Effector CD4-positive, alpha-beta T cell (primary cell): Measurements from ENCODE around the gene POLA1.
"Not testable (repeated sequence)": the region's sequence is repeated elsewhere in the genome, so short reads cannot be mapped to it uniquely, and the experiment has no call there.

ENCODE experiments used
- DNase-seq: peaks from one replicate; pipeline ENCODE4 v3.0.0-alpha.2; 2020
- total RNA-seq: gene quantifications from one replicate; lab custom pipeline; 2026; lab: John Stamatoyannopoulos, UW

POLA1 gene
- 31.0 reads per million, percentile 57 among the genes with 10 or more reads in this experiment for total RNA-seq

- peak; percentile 37 for DNase-seq
Measured at GRCh38 chrX:24693453-24694202, at the start of gene POLA1. POLA1 (plus strand) TSS chrX:24693918; CDS start chrX:24693962, 44 bp downstream.

- DNase-seq = no peak
Measured at GRCh38 chrX:24646006-24646405, 47.7 kb upstream of the POLA1 start.

GRCh38 chrX:24646745-24647182 is 47.0 kb upstream of the POLA1 start:
- no peak for DNase-seq

GRCh38 chrX:24647257-24648058 is 46.3 kb upstream of the POLA1 start, which contains the start of gene PCYT1B:
PCYT1B (minus strand) TSS chrX:24647347; CDS start chrX:24647105, 242 bp downstream.
- peak; percentile 43 for DNase-seq

- no peak for DNase-seq
Measured at GRCh38 chrX:24648495-24648894, 45.2 kb upstream of the POLA1 start.

- no peak for DNase-seq
Measured at GRCh38 chrX:24651783-24652182, 41.9 kb upstream of the POLA1 start.

- DNase-seq = not testable (repeated sequence)
Measured at GRCh38 chrX:24655679-24656078, 38.0 kb upstream of the POLA1 start.

GRCh38 chrX:24657671-24658386 is 35.9 kb upstream of the POLA1 start:
- no peak for DNase-seq

- no peak for DNase-seq
Measured at GRCh38 chrX:24658421-24658820, 35.3 kb upstream of the POLA1 start.

- DNase-seq = no peak
Measured at GRCh38 chrX:24659106-24659505, 34.6 kb upstream of the POLA1 start.

- no peak for DNase-seq
Measured at GRCh38 chrX:24659646-24660045, 34.1 kb upstream of the POLA1 start.

- DNase-seq = no peak
Measured at GRCh38 chrX:24661292-24661691, 32.4 kb upstream of the POLA1 start.

- no peak for DNase-seq
Measured at GRCh38 chrX:24662352-24662751, 31.4 kb upstream of the POLA1 start.

- no peak for DNase-seq
Measured at GRCh38 chrX:24668111-24668510, 25.6 kb upstream of the POLA1 start.

- no peak for DNase-seq
Measured at GRCh38 chrX:24672701-24673190, 21.0 kb upstream of the POLA1 start.

GRCh38 chrX:24673424-24673823 is 20.3 kb upstream of the POLA1 start:
- no peak for DNase-seq

- no peak for DNase-seq
Measured at GRCh38 chrX:24676403-24677024, 17.2 kb upstream of the POLA1 start.

GRCh38 chrX:24682739-24683432 is 10.8 kb upstream of the POLA1 start:
- DNase-seq = no peak

GRCh38 chrX:24684048-24684447 is 9.7 kb upstream of the POLA1 start:
- no peak for DNase-seq

- DNase-seq = no peak
Measured at GRCh38 chrX:24692305-24692704, 1.4 kb upstream of the POLA1 start.

- no peak for DNase-seq
Measured at GRCh38 chrX:24694825-24695224, 1.1 kb downstream of the POLA1 start.

GRCh38 chrX:24696294-24696693 is 2.6 kb downstream of the POLA1 start:
- no peak for DNase-seq
